GM23338 (cell line): Measurements from ENCODE around the gene TRABD. TPM values are rescaled to one million over a fixed set of nuclear protein-coding genes. Genes with fewer than 3 reads are reported as not detected.

ENCODE experiments used
- ATAC-seq: fragments of 200-7000 bp; cut with Tn5 transposase; 3 replicates; pipeline ENCODE4 v1.9.1; 2020
- DNase-seq: peaks from one replicate; pipeline ENCODE4 v3.0.0-alpha.2; 2015; ENCODE audit warnings: low spot score
- H2AFZ ChIP-seq: fragments of 200-600 bp; sonication (generic); 2 replicates; pipeline ENCODE4 v1.8.0; 2016; ENCODE audit warnings: antibody characterized with exemption, mild to moderate bottlenecking, moderate library complexity
- H3F3A ChIP-seq: fragments of 200-600 bp; sonication (generic); replicated peaks from 2 replicates; pipeline ENCODE4 v1.8.0; 2017; ENCODE audit warnings: antibody characterized with exemption, mixed run types, low read depth
- H3K27ac ChIP-seq: fragments of 200-600 bp; sonication (generic); 2 replicates; pipeline ENCODE4 v1.6.1; 2016; ENCODE audit warnings: low read depth
- H3K27me3 ChIP-seq: fragments of 200-600 bp; sonication (generic); 2 replicates; pipeline ENCODE4 v1.8.0; 2016; ENCODE audit warnings: mild to moderate bottlenecking, mixed run types, moderate library complexity; ENCODE audit not compliant: insufficient read depth
- H3K36me3 ChIP-seq: fragments of 200-600 bp; sonication (generic); 2 replicates; pipeline ENCODE4 v1.8.0; 2016; ENCODE audit warnings: mild to moderate bottlenecking; ENCODE audit not compliant: insufficient read depth
- H3K4me1 ChIP-seq: fragments of 200-600 bp; sonication (generic); 2 replicates; pipeline ENCODE4 v1.8.0; 2016; ENCODE audit warnings: mild to moderate bottlenecking, moderate library complexity; ENCODE audit not compliant: insufficient read depth
- H3K4me2 ChIP-seq: fragments of 200-600 bp; sonication (generic); 2 replicates; pipeline ENCODE4 v1.7.1; 2017; ENCODE audit warnings: mixed run types
- H3K4me3 ChIP-seq: fragments of 200-600 bp; sonication (generic); 2 replicates; pipeline ENCODE4 v1.6.1; 2016; ENCODE audit warnings: mixed run types
- H3K79me2 ChIP-seq: fragments of 200-600 bp; sonication (generic); replicated peaks from 2 replicates; pipeline ENCODE4 v1.8.0; 2017; ENCODE audit warnings: mild to moderate bottlenecking; ENCODE audit not compliant: insufficient read depth
- H3K9me2 ChIP-seq: fragments of 200-600 bp; sonication (generic); 2 replicates; pipeline ENCODE4 v1.8.0; 2017; ENCODE audit not compliant: insufficient read depth
- H4K20me1 ChIP-seq: fragments of 200-600 bp; sonication (generic); replicated peaks from 2 replicates; pipeline ENCODE4 v1.8.0; 2017; ENCODE audit warnings: mild to moderate bottlenecking; ENCODE audit not compliant: insufficient read depth
- H3K27ac Mint-ChIP-seq: 2 replicates; pipeline ENCODE4 v1.8.0; 2020; ENCODE audit warnings: inconsistent platforms, mild to moderate bottlenecking, moderate library complexity, mixed read lengths
- H3K27me3 Mint-ChIP-seq: 3 replicates; pipeline ENCODE4 v1.8.0; 2022; ENCODE audit warnings: low read depth, mild to moderate bottlenecking, moderate library complexity, mixed read lengths, inconsistent platforms; ENCODE audit not compliant: insufficient read depth, poor library complexity
- H3K36me3 Mint-ChIP-seq: 3 replicates; pipeline ENCODE4 v1.8.0; 2021; ENCODE audit warnings: low read depth, mild to moderate bottlenecking, inconsistent platforms, moderate library complexity, mixed read lengths
- H3K4me1 Mint-ChIP-seq: 3 replicates; pipeline ENCODE4 v1.8.0; 2020; ENCODE audit warnings: mild to moderate bottlenecking, inconsistent platforms, mixed read lengths
- H3K4me3 Mint-ChIP-seq: 3 replicates; pipeline ENCODE4 v1.8.0; 2021; ENCODE audit warnings: moderate library complexity, mild to moderate bottlenecking, inconsistent platforms, mixed read lengths
- H3K9me3 Mint-ChIP-seq: 3 replicates; pipeline ENCODE4 v1.8.0; 2020; ENCODE audit warnings: moderate library complexity, mild to moderate bottlenecking, inconsistent platforms, mixed read lengths
- CREB1 ChIP-seq: fragments of 250-450 bp; sonication (Bioruptor Pico); IDR thresholded peaks from 2 replicates; pipeline ENCODE4 v1.5.0; 2020; ENCODE audit warnings: low read depth, mild to moderate bottlenecking, moderate library complexity
- CTCF ChIP-seq, 2 experiments: fragments of 200-600 bp in 1 of 2; sonication (generic) in 1 of 2; conservative IDR thresholded peaks; 2 replicates each; pipeline versions ENCODE4 v1.5.1 to v1.6.1; 2016 to 2017; ENCODE audit warnings: antibody characterized with exemption in 2 of 2, low read depth in 2 of 2, mild to moderate bottlenecking in 2 of 2, moderate library complexity in 1 of 2
- ZNF331 ChIP-seq: fragments of 250-450 bp; sonication (Bioruptor Pico); IDR thresholded peaks from 2 replicates; pipeline ENCODE4 v1.5.0; 2020; ENCODE audit warnings: low read depth, mild to moderate bottlenecking, moderate library complexity
- polyA plus RNA-seq: library from polyadenylated mRNA; unstranded; fragments of >200 nt; fragmentation: Nextera tagmentation; extraction: Ambion mirVana; gene quantifications from 2 replicates; pipeline ENCODE4 v1.2.1, GENCODE V29; 2016
- total RNA-seq: library from RNA; depleted of rRNA; stranded (reverse); fragments of >200 nt; shearing (Covaris generic); gene quantifications from 2 replicates; pipeline ENCODE4 v1.2.3, GENCODE V29; 2014
- TF ChIP-seq, protein P1 (sequence below): fragments of 250-450 bp; sonication (Bioruptor Pico); IDR thresholded peaks from 2 replicates; pipeline ENCODE4 v1.5.0; 2020; ENCODE audit warnings: mild to moderate bottlenecking, moderate library complexity
- TF ChIP-seq, protein P2 (sequence below): IDR thresholded peaks from one replicate; pipeline ENCODE4 v1.6.1; 2018; ENCODE audit warnings: antibody characterized with exemption; ENCODE audit not compliant: unreplicated experiment

Gene TRABD
- total and polyA plus RNA-seq, 2 experiments from 2014 or later, result 44.1 to 66.1 TPM

DNA sequence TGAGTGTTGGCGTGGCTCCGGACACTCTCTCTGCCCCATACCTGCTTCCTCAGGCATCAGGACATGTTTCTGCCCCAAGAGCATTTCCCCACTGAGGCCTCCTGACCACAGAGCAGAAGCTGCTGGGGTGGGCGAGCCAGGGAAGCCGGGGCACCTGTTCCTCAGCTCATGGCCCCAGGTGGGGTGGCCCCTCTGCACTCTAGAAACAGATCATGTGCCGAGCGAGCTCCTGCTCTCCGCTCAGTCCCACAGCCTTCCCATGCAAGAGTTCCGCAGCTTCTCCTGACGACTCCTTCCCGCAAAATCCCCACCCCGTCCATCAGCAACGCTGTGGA is 37.6 kb upstream of the TRABD start (continued):
- TF ChIP-seq, protein P1, sequence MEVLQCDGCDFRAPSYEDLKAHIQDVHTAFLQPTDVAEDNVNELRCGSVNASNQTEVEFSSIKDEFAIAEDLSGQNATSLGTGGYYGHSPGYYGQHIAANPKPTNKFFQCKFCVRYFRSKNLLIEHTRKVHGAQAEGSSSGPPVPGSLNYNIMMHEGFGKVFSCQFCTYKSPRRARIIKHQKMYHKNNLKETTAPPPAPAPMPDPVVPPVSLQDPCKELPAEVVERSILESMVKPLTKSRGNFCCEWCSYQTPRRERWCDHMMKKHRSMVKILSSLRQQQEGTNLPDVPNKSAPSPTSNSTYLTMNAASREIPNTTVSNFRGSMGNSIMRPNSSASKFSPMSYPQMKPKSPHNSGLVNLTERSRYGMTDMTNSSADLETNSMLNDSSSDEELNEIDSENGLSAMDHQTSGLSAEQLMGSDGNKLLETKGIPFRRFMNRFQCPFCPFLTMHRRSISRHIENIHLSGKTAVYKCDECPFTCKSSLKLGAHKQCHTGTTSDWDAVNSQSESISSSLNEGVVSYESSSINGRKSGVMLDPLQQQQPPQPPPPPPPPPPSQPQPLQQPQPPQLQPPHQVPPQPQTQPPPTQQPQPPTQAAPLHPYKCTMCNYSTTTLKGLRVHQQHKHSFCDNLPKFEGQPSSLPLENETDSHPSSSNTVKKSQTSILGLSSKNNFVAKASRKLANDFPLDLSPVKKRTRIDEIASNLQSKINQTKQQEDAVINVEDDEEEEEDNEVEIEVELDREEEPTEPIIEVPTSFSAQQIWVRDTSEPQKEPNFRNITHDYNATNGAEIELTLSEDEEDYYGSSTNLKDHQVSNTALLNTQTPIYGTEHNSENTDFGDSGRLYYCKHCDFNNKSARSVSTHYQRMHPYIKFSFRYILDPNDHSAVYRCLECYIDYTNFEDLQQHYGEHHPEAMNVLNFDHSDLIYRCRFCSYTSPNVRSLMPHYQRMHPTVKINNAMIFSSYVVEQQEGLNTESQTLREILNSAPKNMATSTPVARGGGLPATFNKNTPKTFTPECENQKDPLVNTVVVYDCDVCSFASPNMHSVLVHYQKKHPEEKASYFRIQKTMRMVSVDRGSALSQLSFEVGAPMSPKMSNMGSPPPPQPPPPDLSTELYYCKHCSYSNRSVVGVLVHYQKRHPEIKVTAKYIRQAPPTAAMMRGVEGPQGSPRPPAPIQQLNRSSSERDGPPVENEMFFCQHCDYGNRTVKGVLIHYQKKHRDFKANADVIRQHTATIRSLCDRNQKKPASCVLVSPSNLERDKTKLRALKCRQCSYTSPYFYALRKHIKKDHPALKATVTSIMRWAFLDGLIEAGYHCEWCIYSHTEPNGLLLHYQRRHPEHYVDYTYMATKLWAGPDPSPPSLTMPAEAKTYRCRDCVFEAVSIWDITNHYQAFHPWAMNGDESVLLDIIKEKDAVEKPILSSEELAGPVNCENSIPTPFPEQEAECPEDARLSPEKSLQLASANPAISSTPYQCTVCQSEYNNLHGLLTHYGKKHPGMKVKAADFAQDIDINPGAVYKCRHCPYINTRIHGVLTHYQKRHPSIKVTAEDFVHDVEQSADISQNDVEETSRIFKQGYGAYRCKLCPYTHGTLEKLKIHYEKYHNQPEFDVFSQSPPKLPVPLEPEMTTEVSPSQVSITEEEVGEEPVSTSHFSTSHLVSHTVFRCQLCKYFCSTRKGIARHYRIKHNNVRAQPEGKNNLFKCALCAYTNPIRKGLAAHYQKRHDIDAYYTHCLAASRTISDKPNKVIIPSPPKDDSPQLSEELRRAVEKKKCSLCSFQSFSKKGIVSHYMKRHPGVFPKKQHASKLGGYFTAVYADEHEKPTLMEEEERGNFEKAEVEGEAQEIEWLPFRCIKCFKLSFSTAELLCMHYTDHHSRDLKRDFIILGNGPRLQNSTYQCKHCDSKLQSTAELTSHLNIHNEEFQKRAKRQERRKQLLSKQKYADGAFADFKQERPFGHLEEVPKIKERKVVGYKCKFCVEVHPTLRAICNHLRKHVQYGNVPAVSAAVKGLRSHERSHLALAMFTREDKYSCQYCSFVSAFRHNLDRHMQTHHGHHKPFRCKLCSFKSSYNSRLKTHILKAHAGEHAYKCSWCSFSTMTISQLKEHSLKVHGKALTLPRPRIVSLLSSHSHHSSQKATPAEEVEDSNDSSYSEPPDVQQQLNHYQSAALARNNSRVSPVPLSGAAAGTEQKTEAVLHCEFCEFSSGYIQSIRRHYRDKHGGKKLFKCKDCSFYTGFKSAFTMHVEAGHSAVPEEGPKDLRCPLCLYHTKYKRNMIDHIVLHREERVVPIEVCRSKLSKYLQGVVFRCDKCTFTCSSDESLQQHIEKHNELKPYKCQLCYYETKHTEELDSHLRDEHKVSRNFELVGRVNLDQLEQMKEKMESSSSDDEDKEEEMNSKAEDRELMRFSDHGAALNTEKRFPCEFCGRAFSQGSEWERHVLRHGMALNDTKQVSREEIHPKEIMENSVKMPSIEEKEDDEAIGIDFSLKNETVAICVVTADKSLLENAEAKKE, result no peak
- TF ChIP-seq ZNF331 (no peak), CREB1 (CRISPR knock-in tag) (no peak)

GRCh38 chr22:50148991-50149721 is 36.6 kb upstream of the TRABD start:
- H3K4me1 Mint-ChIP-seq, result peaks cover 3% of the 10 kb centered on the region
- no peak overlapping the region for H3K4me3 ChIP-seq
- DNase-seq, result peak; percentile 83
- no peaks in the 10 kb centered on the region for H3F3A ChIP-seq
- H3K79me2 ChIP-seq, result no peaks in the 10 kb centered on the region
- no peaks in the 10 kb centered on the region for H3K9me2 ChIP-seq
- H3K4me1 ChIP-seq, result no peaks in the 10 kb centered on the region
- no peak overlapping the region for H3K27ac Mint-ChIP-seq
- no peaks in the 10 kb centered on the region for H3K36me3 Mint-ChIP-seq
- no peaks in the 10 kb centered on the region for H3K27me3 ChIP-seq
- TF ChIP-seq, protein P2, sequence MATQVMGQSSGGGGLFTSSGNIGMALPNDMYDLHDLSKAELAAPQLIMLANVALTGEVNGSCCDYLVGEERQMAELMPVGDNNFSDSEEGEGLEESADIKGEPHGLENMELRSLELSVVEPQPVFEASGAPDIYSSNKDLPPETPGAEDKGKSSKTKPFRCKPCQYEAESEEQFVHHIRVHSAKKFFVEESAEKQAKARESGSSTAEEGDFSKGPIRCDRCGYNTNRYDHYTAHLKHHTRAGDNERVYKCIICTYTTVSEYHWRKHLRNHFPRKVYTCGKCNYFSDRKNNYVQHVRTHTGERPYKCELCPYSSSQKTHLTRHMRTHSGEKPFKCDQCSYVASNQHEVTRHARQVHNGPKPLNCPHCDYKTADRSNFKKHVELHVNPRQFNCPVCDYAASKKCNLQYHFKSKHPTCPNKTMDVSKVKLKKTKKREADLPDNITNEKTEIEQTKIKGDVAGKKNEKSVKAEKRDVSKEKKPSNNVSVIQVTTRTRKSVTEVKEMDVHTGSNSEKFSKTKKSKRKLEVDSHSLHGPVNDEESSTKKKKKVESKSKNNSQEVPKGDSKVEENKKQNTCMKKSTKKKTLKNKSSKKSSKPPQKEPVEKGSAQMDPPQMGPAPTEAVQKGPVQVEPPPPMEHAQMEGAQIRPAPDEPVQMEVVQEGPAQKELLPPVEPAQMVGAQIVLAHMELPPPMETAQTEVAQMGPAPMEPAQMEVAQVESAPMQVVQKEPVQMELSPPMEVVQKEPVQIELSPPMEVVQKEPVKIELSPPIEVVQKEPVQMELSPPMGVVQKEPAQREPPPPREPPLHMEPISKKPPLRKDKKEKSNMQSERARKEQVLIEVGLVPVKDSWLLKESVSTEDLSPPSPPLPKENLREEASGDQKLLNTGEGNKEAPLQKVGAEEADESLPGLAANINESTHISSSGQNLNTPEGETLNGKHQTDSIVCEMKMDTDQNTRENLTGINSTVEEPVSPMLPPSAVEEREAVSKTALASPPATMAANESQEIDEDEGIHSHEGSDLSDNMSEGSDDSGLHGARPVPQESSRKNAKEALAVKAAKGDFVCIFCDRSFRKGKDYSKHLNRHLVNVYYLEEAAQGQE, result no peak
- peak; percentile 79 to 86 for TF ChIP-seq CTCF (conservative IDR thresholded peaks at IDR 0.05; ENCODE audit: low read depth in 2 of 2)
- ATAC-seq, result peak; percentile 86
- H3K9me3 Mint-ChIP-seq, result no peaks in the 10 kb centered on the region
- H3K27me3 Mint-ChIP-seq, result peaks cover 14% of the 10 kb centered on the region
- H2AFZ ChIP-seq, result no peak overlapping the region
- H4K20me1 ChIP-seq, result no peaks in the 10 kb centered on the region
- H3K36me3 ChIP-seq, result no peaks in the 10 kb centered on the region
- H3K4me2 ChIP-seq, result no peak overlapping the region
- H3K27ac ChIP-seq, result no peak overlapping the region
- no peak overlapping the region for H3K4me3 Mint-ChIP-seq
